GM15510 (cell line): ENCODE measurements around the gene PHLDA3.

Experiments used
- POLR2A ChIP-seq: IDR thresholded peaks from 3 replicates; pipeline ENCODE4 v1.6.1; 2011; ENCODE audit warnings: borderline replicate concordance; ENCODE audit not compliant: insufficient read length; ENCODE audit errors: extremely low read depth

PHLDA3 gene

GRCh38 chr1:201445310-201445709 is 23.7 kb downstream of the PHLDA3 start:
- TF ChIP-seq POLR2A: no peak

- TF ChIP-seq POLR2A: no peak
Measured at GRCh38 chr1:201444792-201445191, 24.2 kb downstream of the PHLDA3 start.

GRCh38 chr1:201443747-201444146 is 25.2 kb downstream of the PHLDA3 start:
- no peak for TF ChIP-seq POLR2A

GRCh38 chr1:201436969-201437368 is 32.0 kb downstream of the PHLDA3 start:
- TF ChIP-seq POLR2A: no peak

- TF ChIP-seq POLR2A: no peak
Measured at GRCh38 chr1:201436393-201436792, 32.6 kb downstream of the PHLDA3 start.

GRCh38 chr1:201434266-201434665 is 34.7 kb downstream of the PHLDA3 start:
- TF ChIP-seq POLR2A: no peak

GRCh38 chr1:201433609-201434008 is 35.4 kb downstream of the PHLDA3 start:
- no peak for TF ChIP-seq POLR2A

GRCh38 chr1:201430776-201431175 is 38.2 kb downstream of the PHLDA3 start:
- TF ChIP-seq POLR2A: no peak

- TF ChIP-seq POLR2A: no peak
Measured at GRCh38 chr1:201429736-201430501, 39.1 kb downstream of the PHLDA3 start.

- no peak for TF ChIP-seq POLR2A
Measured at GRCh38 chr1:201427963-201428362, 41.0 kb downstream of the PHLDA3 start.

GRCh38 chr1:201426479-201427310 is 42.3 kb downstream of the PHLDA3 start:
- no peak for TF ChIP-seq POLR2A

- no peak for TF ChIP-seq POLR2A
Measured at GRCh38 chr1:201424146-201424545, 44.8 kb downstream of the PHLDA3 start.

- no peak for TF ChIP-seq POLR2A
Measured at GRCh38 chr1:201423655-201424054, 45.3 kb downstream of the PHLDA3 start.

GRCh38 chr1:201422436-201423030 is 46.5 kb downstream of the PHLDA3 start:
- TF ChIP-seq POLR2A: no peak

- TF ChIP-seq POLR2A: no peak
Measured at GRCh38 chr1:201422026-201422425, 47.0 kb downstream of the PHLDA3 start.
